WTC11 (cell line): ENCODE data around the gene DUS1L.

Experiments used
- CREB1 ChIP-seq: sonication (generic); formaldehyde crosslinking; IDR thresholded peaks from 2 replicates; pipeline ENCODE4 v1.8.0; 2023; ENCODE audit warnings: mild to moderate bottlenecking, missing genetic modification reagents
- CTCF ChIP-seq: fragments of 200-600 bp; IDR thresholded peaks from 2 replicates; pipeline ENCODE4 v1.8.0; 2022; ENCODE audit warnings: antibody characterized with exemption
- ELF4 ChIP-seq: sonication (generic); formaldehyde crosslinking; IDR thresholded peaks from 2 replicates; pipeline ENCODE4 v1.8.1; 2022; ENCODE audit warnings: low read depth, mild to moderate bottlenecking, moderate library complexity, missing genetic modification reagents
- ERG ChIP-seq: fragments of 250-450 bp; sonication (Bioruptor Pico); IDR thresholded peaks from 2 replicates; pipeline ENCODE4 v1.8.0; 2021; ENCODE audit warnings: mild to moderate bottlenecking

GRCh38 chr17:82012261-82012639 is 53.4 kb downstream of the DUS1L start:
- TF ChIP-seq ELF4 (CRISPR knock-in tag) (no peak), CTCF (no peak), ERG (CRISPR knock-in tag) (no peak), CREB1 (no peak)
